H9 (cell line): Measurements from ENCODE around the gene SCAF8. TPM values are rescaled to one million over a fixed set of nuclear protein-coding genes. Genes with fewer than 3 reads are reported as not detected.

ENCODE experiments used
- DNase-seq: peaks from one replicate; pipeline ENCODE4 v3.0.0-alpha.2; 2017
- H2AFZ ChIP-seq: one replicate; pipeline ENCODE4 v1.6.1; 2013; ENCODE audit warnings: mild to moderate bottlenecking, low read length, control low read depth, moderate library complexity
- H2AK5ac ChIP-seq: 2 replicates; pipeline ENCODE4 v1.6.1; 2013; ENCODE audit warnings: low read length, control low read depth, mixed read lengths; ENCODE audit not compliant: insufficient read length
- H2BK120ac ChIP-seq: one replicate; pipeline ENCODE4 v1.6.1; 2013; ENCODE audit warnings: low read depth, mild to moderate bottlenecking, low read length, control low read depth, inconsistent platforms; ENCODE audit not compliant: poor library complexity, severe bottlenecking
- H2BK12ac ChIP-seq: 2 replicates; pipeline ENCODE4 v1.6.1; 2013; ENCODE audit warnings: low read length, control low read depth, mixed read lengths, low read depth; ENCODE audit not compliant: insufficient read length
- H2BK15ac ChIP-seq: 2 replicates; pipeline ENCODE4 v1.6.1; 2013; ENCODE audit warnings: low read depth, low read length, control low read depth
- H2BK20ac ChIP-seq: one replicate; pipeline ENCODE4 v1.6.1; 2013; ENCODE audit warnings: low read depth, mild to moderate bottlenecking, low read length, control low read depth, inconsistent platforms; ENCODE audit not compliant: poor library complexity, severe bottlenecking
- H2BK5ac ChIP-seq: 2 replicates; pipeline ENCODE4 v1.6.1; 2013; ENCODE audit warnings: low read length, control low read depth, mixed read lengths; ENCODE audit not compliant: insufficient read length
- H3K14ac ChIP-seq: 2 replicates; pipeline ENCODE4 v1.6.1; 2013; ENCODE audit warnings: low read length, control low read depth; ENCODE audit not compliant: insufficient read depth
- H3K18ac ChIP-seq: 2 replicates; pipeline ENCODE4 v1.6.1; 2013; ENCODE audit warnings: low read depth, mild to moderate bottlenecking, mixed read lengths, low read length, control low read depth; ENCODE audit not compliant: insufficient read length
- H3K23ac ChIP-seq: 2 replicates; pipeline ENCODE4 v1.6.1; 2013; ENCODE audit warnings: low read length, control low read depth, mixed read lengths, low read depth; ENCODE audit not compliant: insufficient read length
- H3K23me2 ChIP-seq: 2 replicates; pipeline ENCODE4 v1.6.1; 2013; ENCODE audit warnings: low read depth, mild to moderate bottlenecking, mixed read lengths, low read length, control low read depth; ENCODE audit not compliant: insufficient read length, poor library complexity, severe bottlenecking
- H3K27ac ChIP-seq: 2 replicates; pipeline ENCODE4 v1.5.1; 2013; ENCODE audit warnings: low read length, control low read depth, mixed read lengths, low read depth; ENCODE audit not compliant: insufficient read length
- H3K27me3 ChIP-seq: 2 replicates; pipeline ENCODE4 v1.6.1; 2013; ENCODE audit warnings: low read length, control low read depth, inconsistent platforms; ENCODE audit not compliant: insufficient read depth
- H3K4ac ChIP-seq: 2 replicates; pipeline ENCODE4 v1.6.1; 2013; ENCODE audit warnings: low read depth, mild to moderate bottlenecking, control low read depth, inconsistent platforms, low read length, moderate library complexity
- H3K4me1 ChIP-seq: 2 replicates; pipeline ENCODE4 v1.6.1; 2013; ENCODE audit warnings: low read length, control low read depth, inconsistent platforms; ENCODE audit not compliant: insufficient read depth
- H3K4me2 ChIP-seq: 2 replicates; pipeline ENCODE4 v1.6.1; 2013; ENCODE audit warnings: low read length, control low read depth, mixed read lengths; ENCODE audit not compliant: insufficient read length, insufficient read depth
- H3K56ac ChIP-seq: 2 replicates; pipeline ENCODE4 v1.6.1; 2013; ENCODE audit warnings: low read depth, mild to moderate bottlenecking, mixed read lengths, low read length, control low read depth; ENCODE audit not compliant: insufficient read length
- H3K79me1 ChIP-seq: 2 replicates; pipeline ENCODE4 v1.6.1; 2013; ENCODE audit warnings: low read depth, mild to moderate bottlenecking, moderate library complexity, low read length, control low read depth, inconsistent platforms; ENCODE audit not compliant: insufficient read depth, poor library complexity, severe bottlenecking
- H3K79me2 ChIP-seq: 2 replicates; pipeline ENCODE4 v1.6.1; 2013; ENCODE audit warnings: low read length, control low read depth, inconsistent platforms; ENCODE audit not compliant: insufficient read depth
- H3K9ac ChIP-seq: 2 replicates; pipeline ENCODE4 v1.6.1; 2013; ENCODE audit warnings: low read length, control low read depth, mixed read lengths; ENCODE audit not compliant: insufficient read length; ENCODE audit errors: extremely low read depth
- H3K9me3 ChIP-seq: one replicate; pipeline ENCODE4 v1.6.1; 2013; ENCODE audit warnings: low read depth, low read length, inconsistent platforms; ENCODE audit not compliant: control insufficient read depth
- H3T11ph ChIP-seq: one replicate; pipeline ENCODE4 v1.6.1; 2013; ENCODE audit warnings: mild to moderate bottlenecking, low read length, control low read depth, inconsistent platforms
- H4K20me1 ChIP-seq: one replicate; pipeline ENCODE4 v1.6.1; 2013; ENCODE audit not compliant: control insufficient read depth, insufficient read length, insufficient read depth
- H4K5ac ChIP-seq: 2 replicates; pipeline ENCODE4 v1.6.1; 2013; ENCODE audit warnings: low read depth, mild to moderate bottlenecking, mixed read lengths, low read length, control low read depth; ENCODE audit not compliant: insufficient read length
- H4K8ac ChIP-seq: replicated peaks from 2 replicates; pipeline ENCODE4 v1.6.1; 2013; ENCODE audit warnings: low read length, control low read depth, mixed read lengths, low read depth; ENCODE audit not compliant: insufficient read length
- H4K91ac ChIP-seq: 2 replicates; pipeline ENCODE4 v1.6.1; 2013; ENCODE audit warnings: low read depth, mild to moderate bottlenecking, moderate library complexity, mixed read lengths, low read length, control low read depth; ENCODE audit not compliant: insufficient read length
- H3K27ac Mint-ChIP-seq, 3 experiments: 2 replicates in 2 of 3; 3 replicates in 1 of 3; pipeline ENCODE4 v1.8.0; 2020 to 2021; ENCODE audit warnings: mixed read lengths in 3 of 3, mild to moderate bottlenecking in 1 of 3, moderate library complexity in 1 of 3
- H3K27me3 Mint-ChIP-seq: 2 replicates; pipeline ENCODE4 v1.8.0; 2021; ENCODE audit warnings: low read depth, mild to moderate bottlenecking, moderate library complexity, mixed read lengths
- H3K36me3 Mint-ChIP-seq, 3 experiments: 2 replicates in 2 of 3; 3 replicates in 1 of 3; pipeline ENCODE4 v1.8.0; 2020 to 2021; ENCODE audit warnings: low read depth in 3 of 3, mixed read lengths in 3 of 3; ENCODE audit not compliant: insufficient read depth in 1 of 3
- H3K4me1 Mint-ChIP-seq, 2 experiments: 2 replicates each; pipeline ENCODE4 v1.8.0; 2020; ENCODE audit warnings: mixed read lengths in 2 of 2
- H3K4me3 Mint-ChIP-seq, 2 experiments: 2 replicates in 1 of 2; 3 replicates in 1 of 2; pipeline ENCODE4 v1.8.0; 2020 to 2021; ENCODE audit warnings: mild to moderate bottlenecking in 2 of 2, mixed read lengths in 2 of 2, moderate library complexity in 1 of 2
- H3K9me3 Mint-ChIP-seq, 2 experiments: 2 replicates in 1 of 2; 3 replicates in 1 of 2; pipeline ENCODE4 v1.8.0; 2020; ENCODE audit warnings: mild to moderate bottlenecking in 2 of 2, mixed read lengths in 2 of 2, moderate library complexity in 1 of 2
- CTCF ChIP-seq: fragments of 200-600 bp; sonication (generic); conservative IDR thresholded peaks from 3 replicates; pipeline ENCODE4 v1.8.0; 2021; ENCODE audit warnings: antibody characterized with exemption, mild to moderate bottlenecking
- WGBS: extraction: QIAGEN DNeasy Blood & Tissue Kit; methylation state at CpG from one replicate; pipeline ENCODE4 v1.1.7; 2013; ENCODE audit warnings: missing lambda C conversion rate, low lambda C conversion rate, mixed read lengths; ENCODE audit not compliant: insufficient read length; ENCODE audit errors: extremely low coverage; 5-methylcytosine and 5-hydroxymethylcytosine counted together
- total RNA-seq: library from RNA; stranded (reverse); gene quantifications from 2 replicates; pipeline ENCODE4 v1.2.1, GENCODE V29; 2021

The SCAF8 gene
- total RNA-seq, 1 experiment from 2014 or later, result 78.5 TPM

DNA sequence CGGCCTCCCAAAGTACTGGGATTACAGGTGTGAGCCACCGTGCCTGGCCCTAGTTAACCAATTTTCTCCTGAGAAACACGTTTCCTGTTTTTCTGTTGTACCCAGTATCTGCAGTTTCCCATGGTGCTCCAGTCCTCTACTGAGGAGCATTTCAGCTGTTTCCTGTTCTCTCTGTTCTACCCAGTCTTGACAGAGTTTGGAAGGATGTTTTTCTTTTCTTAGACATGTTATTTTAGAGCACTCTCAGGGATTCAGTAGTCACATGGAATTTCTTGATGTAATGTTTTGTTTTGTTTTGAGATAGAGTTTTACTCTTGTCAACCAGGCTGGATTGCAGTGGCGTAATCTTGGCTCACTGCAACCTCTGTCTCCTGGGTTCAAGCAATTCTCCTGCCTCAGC, 132.1 kb downstream of the SCAF8 start:
- no peak overlapping the region for H2BK15ac ChIP-seq
- no peaks in the 10 kb centered on the region; the same call in 1 of the 2 replicates for H3K79me2 ChIP-seq
- WGBS, result no CpG with 5 or more reads among the region's 4 CpGs

More for the DNA sequence above, 132.1 kb downstream of the SCAF8 start:
- Histone ChIP-seq H3K9me3 (no peaks in the 10 kb centered on the region), H4K5ac (no peak overlapping the region), H4K91ac (no peak overlapping the region), H2AFZ (no peak overlapping the region), H2BK12ac (no peak overlapping the region), H3K23me2 (no peaks in the 10 kb centered on the region), H3K14ac (no peak overlapping the region), H3T11ph (no peak overlapping the region), H3K4me2 (no peak overlapping the region), H4K8ac (no peak overlapping the region), H2BK5ac (no peak overlapping the region), H3K23ac (no peak overlapping the region), H3K18ac (no peak overlapping the region), H3K4me1 (no peaks in the 10 kb centered on the region), H3K27me3 (no peaks in the 10 kb centered on the region), H3K9ac (no peak overlapping the region), H4K20me1 (peaks cover 3% of the 10 kb centered on the region), H2AK5ac (no peak overlapping the region), H2BK120ac (no peak overlapping the region), H3K27ac (no peak overlapping the region), H2BK20ac (no peak overlapping the region), H3K4ac (no peak overlapping the region), H3K56ac (no peak overlapping the region), H3K79me1 (no peaks in the 10 kb centered on the region)
- peak overlapping the region in 2 of 3 experiments; percentile 22 to 29; a peak in 2 of 7 replicates for H3K27ac Mint-ChIP-seq
- no peaks in the 10 kb centered on the region for H3K9me3 Mint-ChIP-seq
- H3K36me3 Mint-ChIP-seq, result peaks cover 0 to 5% (median 2%) of the 10 kb centered on the region in 3 experiments; a peak in 5 of 7 replicates
- H3K4me1 Mint-ChIP-seq, result peaks cover 12 to 20% of the 10 kb centered on the region in 2 experiments
- no peak for DNase-seq
- TF ChIP-seq CTCF, result no peak
- no peak overlapping the region for H3K4me3 Mint-ChIP-seq
- H3K27me3 Mint-ChIP-seq, result no peaks in the 10 kb centered on the region
